WI38 (cell line): Measurements from ENCODE around the gene CSHL1.
"Not testable (repeated sequence)": the region's sequence is repeated elsewhere in the genome, so short reads cannot be mapped to it uniquely, and the experiment has no call there.

Source experiments
- H3K4me3 ChIP-seq: 2 replicates; pipeline ENCODE4 v1.5.1; 2011; ENCODE audit warnings: low read depth, mild to moderate bottlenecking, control low read depth, low read length
- TF ChIP-seq, protein P1 (sequence below): IDR thresholded peaks from 2 replicates; pipeline ENCODE4 v1.5.1; 2012; ENCODE audit warnings: low read depth, mild to moderate bottlenecking, control low read depth, low read length

CSHL1 gene

DNA sequence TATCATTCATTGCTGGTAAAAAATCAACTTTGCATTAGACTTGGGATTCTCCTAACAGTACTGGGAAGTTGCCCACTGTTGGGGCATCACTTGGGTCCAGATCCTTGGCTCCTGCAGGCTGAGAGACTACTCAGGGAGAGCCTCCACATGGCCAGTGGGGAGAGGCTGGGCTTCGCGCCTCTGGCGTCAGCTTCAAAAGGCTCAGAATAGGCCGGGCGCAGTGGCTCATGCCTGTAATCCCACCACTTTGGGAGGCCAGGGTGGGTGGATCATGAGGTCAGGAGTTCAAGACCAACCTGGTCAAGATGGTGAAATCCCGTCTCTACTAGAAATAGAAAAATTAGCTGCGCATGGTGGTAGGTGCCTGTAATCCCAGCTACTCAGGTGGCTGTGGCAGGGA, 3.4 kb upstream of the CSHL1 start:
- H3K4me3 ChIP-seq: no peak overlapping the region
- TF ChIP-seq, protein P1, sequence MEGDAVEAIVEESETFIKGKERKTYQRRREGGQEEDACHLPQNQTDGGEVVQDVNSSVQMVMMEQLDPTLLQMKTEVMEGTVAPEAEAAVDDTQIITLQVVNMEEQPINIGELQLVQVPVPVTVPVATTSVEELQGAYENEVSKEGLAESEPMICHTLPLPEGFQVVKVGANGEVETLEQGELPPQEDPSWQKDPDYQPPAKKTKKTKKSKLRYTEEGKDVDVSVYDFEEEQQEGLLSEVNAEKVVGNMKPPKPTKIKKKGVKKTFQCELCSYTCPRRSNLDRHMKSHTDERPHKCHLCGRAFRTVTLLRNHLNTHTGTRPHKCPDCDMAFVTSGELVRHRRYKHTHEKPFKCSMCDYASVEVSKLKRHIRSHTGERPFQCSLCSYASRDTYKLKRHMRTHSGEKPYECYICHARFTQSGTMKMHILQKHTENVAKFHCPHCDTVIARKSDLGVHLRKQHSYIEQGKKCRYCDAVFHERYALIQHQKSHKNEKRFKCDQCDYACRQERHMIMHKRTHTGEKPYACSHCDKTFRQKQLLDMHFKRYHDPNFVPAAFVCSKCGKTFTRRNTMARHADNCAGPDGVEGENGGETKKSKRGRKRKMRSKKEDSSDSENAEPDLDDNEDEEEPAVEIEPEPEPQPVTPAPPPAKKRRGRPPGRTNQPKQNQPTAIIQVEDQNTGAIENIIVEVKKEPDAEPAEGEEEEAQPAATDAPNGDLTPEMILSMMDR: no peak

DNA sequence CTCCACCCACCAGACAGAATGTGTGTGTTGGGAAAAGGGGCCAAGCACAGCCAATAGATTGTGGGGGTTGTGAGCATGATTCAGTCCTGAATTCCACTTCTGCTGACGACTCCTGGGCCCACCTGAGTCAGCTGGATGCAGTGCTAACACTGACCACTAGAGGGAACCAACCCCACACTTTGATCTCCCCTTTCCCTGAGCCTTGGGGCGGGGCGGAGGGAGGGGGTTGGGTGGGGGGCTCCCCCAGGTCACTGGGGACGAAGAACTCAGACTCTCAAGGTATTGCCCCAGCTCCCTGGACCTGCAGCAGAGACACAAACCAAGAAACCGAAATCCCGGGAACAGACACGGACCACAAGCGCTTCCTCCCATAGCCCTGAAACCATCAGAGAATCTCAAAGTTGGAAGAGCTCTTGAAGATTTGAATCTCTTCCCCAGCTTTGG, 621 bp upstream of the CSHL1 start:
- TF ChIP-seq, protein P1: peak; percentile 60
- H3K4me3 ChIP-seq: no peak overlapping the region

DNA sequence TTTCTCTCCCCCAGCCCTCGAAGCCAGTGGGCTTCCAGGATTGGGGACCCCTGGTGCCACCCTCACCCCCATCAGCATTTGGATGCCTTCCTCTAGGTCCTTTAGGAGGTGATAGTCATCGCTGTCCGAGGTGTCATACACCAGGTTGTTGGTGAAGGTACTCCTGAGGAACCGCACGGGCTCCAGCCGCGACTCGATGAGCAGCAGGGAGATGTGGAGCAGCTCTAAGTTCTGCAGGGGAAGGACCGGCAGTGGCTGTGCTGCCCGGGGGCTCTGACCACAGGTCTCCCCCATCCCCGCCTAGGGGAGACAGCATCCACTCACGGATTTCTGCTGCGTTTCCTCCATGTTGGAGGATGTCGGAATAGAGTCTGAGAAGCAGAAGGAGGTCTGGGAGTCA, 962 bp downstream of the CSHL1 start:
- H3K4me3 ChIP-seq: no peak overlapping the region
- TF ChIP-seq, protein P1: no peak

DNA sequence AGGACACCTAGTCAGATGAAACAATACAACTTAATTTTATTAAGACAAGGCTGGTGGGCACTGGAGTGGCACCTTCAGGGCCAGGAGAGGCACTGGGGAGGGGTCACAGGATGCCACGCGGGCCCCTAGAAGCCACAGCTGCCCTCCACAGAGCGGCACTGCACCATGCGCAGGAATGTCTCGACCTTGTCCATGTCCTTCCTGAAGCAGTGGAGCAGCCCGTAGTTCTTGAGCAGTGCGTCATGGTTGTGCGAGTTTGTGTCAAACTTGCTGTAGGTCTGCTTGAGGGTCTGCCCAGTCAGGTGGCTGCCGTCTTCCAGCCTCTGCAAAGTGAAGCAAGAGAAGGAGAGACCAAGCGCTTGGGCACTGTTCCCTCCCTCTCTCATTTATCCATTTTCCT, 1.5 kb downstream of the CSHL1 start:
- H3K4me3 ChIP-seq: not testable (repeated sequence)

DNA sequence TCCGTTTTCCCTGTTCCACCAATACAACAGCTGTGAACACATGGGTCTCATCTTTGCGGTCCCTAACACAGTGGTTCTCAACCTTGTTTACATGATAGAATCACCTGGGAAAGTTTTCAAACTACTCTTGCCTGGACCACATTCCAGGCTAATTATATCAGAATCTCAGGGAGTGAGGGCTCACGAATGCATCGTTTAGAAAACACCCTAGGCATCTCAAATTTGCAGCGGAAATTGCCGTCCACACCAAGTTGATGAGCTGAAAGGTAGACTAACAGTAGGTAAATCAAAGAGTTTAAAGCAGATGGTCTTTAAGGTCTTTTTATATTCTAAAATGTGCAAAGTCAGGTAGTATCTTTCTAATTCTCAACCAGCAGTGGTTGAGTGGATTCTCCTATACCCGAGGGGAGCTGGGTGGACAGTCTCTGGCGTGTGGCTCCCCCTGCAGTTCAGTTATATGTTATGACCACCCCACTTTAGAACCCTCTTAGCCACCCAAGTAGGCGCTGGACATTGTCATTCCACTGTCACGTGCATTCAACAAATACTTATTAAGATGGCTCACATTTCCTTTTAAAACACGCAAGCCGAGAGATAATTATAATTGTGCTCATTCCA, 3.8 kb downstream of the CSHL1 start:
- not testable (repeated sequence) for H3K4me3 ChIP-seq
- TF ChIP-seq, protein P1: peak; percentile 7; the same call in 1 of the 2 replicates

DNA sequence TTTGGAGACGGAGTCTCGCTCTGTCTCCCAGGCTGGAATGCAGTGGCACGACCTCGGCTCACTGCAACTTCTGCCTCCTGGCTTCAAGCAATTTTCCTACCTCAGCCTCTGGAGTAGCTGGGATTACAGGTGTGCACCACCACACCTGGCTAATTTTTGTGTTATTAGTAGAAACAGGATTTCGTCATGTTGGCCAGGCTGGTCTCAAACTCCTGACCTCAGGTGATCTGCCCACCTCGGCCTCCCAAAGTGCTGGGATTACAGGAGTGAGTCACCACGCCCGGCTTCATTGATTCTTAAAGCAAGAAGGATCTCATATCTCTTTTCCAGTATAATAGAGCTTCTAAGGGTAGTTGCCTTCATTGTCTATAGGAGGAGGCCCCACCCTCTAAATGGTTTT, 6.3 kb downstream of the CSHL1 start:
- H3K4me3 ChIP-seq: not testable (repeated sequence)

DNA sequence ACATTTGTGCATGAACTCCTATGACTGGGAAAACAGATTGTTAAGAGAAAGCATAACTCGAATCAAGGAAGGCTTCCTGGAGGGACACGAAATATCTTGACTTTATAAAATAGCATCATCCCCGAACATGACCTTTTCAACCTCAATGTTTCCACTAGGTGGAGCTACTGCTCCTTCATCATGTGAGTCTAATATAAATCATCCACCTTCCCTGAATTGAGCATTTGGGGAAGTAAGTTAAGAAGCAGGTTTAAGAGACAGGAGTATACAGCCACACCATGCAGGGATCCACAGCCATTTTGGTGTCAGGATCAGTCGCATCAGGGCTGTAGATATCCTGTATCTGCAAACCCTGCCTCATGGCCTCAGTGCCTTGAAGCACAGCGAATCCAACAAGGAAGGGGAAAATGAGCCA, 7.3 kb downstream of the CSHL1 start:
- not testable (repeated sequence) for H3K4me3 ChIP-seq

DNA sequence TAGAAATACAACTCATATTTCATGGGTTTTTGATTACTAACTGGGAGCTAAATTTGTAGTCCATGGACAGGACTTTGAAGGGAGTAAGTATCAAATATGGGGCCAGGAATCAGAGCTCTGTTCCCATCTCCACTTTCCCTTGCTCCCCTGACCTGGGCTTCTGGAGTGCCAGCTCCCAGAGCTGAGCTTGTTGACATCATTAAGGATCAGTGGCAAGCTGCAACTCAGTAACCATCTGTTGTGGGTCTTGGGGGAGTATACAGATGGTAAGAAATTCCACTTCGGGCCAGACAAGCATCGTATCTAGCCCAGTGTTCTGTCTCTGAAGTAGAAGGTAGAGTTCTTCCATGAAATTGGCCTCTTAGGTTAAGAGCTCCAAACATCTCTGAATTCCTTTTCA, 9.1 kb downstream of the CSHL1 start:
- not testable (repeated sequence) for H3K4me3 ChIP-seq

DNA sequence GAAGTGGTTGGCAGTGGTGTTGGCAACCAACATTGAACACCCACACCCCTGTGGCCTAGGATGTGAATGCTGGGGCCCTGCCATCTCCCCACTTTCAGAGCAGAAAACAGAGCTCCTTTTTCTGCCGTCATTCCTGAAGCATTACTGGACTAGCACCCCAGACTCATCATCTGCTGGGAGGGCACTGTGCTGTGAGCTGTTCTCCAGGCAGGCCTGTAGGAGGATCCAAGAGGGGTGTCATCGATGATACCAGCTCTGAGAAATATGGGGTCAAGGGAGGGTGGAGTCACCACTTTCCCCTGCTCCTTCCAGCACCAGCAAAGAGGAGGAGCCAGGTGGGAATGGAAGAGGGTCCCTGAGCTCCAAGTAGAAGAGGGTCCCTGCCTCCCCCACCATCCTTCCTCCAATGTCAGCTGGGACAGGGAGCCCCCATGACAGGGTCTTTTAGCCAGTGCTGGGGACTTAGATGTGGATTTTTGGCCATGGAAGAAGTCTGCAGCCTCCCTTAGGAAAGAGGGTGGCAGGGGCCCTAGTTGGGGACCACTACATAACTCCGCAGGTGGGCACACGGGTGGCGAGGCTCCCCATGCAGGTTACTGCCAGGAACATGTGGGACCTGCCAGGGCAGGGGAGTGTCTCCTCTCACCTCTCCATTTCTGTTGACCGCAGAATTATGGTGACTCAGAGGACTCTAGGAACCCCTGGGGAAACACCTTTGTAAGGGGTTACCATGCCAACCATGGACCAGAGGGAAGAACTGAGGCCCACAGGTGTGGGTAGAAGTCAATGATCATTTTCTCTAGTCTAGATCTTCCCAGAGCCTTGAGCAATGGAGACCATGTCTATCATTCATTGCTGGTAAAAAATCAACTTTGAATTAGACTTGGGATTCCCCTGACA, 11.9 kb downstream of the CSHL1 start:
- H3K4me3 ChIP-seq: not testable (repeated sequence)

DNA sequence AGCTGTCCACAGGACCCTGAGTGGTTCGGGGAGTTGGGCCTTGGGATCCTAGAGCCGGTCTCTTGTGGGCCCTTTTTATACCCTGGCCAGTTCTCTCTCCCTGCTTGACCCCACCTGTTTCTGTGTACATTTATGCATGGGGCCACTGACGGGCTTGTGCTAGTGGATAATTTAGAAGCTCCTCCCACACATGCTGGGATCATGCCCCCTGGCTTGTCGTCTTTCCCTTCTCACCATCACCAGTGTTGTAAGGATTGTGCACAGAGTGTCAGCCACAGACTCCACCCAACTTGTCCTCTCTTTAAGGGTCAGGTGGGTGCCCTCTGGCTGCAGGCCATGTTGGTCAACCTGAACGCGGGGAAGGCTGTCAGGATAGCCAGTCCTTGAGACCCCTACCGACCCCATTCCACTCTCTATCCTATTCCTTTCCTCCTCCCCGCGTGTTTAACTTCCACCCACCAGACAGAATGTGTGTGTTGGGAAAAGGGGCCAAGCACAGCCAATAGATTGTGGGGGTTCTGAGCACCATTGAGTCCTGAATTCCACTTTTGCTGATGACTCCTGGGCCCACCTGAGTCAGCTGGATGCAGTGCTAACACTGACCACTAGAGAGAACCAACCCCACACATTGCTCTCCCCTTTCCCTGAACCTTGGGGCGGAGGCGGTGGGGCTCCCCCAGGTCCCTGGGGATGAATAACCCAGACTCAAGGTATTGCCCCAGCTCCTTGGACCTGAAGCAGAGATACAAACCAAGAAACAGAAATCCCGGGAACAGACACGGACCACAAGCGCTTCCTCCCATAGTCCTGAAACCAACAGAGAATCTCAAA, 14.3 kb downstream of the CSHL1 start, which contains the start of gene CSH1:
Gene CSH1, minus strand, starts transcription at position 51 of the 831 bp plus-strand sequence. CDS start 63 bp downstream, outside the sequence.
- not testable (repeated sequence) for H3K4me3 ChIP-seq

DNA sequence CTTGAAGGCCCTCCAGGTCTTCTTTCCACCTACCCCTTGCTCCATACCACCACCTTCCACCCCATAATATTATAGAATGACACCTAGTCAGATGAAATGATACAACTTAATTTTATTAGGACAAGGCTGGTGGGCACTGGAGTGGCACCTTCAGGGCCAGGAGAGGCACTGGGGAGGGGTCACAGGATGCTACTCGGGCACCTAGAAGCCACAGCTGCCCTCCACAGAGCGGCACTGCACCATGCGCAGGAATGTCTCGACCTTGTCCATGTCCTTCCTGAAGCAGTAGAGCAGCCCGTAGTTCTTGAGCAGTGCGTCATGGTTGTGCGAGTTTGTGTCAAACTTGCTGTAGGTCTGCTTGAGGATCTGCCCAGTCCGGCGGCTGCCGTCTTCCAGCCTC, 16.2 kb downstream of the CSHL1 start:
- not testable (repeated sequence) for H3K4me3 ChIP-seq

DNA sequence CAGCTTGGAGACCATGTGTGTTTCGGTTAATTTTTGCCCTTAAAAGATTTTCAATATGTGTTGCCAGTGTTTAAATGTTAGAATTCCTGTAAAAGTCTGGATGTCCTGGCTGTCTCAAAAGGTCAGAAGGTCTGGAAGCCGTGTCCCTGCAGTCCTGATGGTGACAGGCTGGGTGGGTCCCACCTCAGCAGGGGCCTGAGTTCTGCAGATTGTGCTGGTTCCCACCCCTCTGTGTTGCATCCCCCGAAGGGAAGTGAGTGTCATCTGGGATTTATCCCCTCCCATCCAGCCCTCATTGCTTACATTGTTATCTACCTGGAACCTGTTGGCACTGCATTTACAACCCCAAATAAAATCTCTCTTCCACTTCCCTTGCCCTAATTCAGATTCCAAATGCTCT, 17.0 kb downstream of the CSHL1 start:
- H3K4me3 ChIP-seq: not testable (repeated sequence)

DNA sequence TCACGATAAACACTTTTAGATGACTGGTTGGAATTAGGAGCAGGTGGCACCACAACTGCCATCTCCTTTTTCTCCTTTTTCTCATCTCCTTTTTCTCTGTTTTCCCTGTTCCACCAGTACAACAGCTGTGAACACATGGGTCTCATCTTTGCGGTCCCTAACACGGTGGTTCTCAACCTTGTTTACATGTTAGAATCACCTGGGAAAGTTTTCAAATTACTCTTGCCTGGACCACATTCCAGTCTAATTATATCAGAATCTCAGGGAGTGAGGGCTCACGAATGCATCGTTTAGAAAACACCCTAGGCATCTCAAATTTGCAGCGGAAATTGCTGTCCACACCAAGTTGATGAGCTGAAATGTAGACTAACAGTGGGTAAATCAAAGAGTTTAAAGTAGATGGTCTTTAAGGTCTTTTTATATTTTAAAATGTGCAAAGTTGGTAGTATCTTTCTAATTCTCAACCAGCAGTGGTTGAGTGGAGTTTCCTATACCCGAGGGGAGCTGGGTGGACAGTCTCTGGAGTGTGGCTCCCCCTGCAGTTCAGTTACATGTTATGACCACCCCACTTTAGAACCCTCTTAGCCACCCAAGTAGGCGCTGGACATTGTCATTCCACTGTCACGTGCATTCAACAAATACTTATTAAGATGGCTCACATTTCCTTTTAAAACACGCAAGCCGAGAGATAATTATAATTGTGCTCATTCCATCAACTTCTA, 18.6 kb downstream of the CSHL1 start:
- not testable (repeated sequence) for H3K4me3 ChIP-seq
